ENCODE data around the gene CCDC183.
A peak's percentile ranks its signal among the peaks of the same experiment; 100 is the strongest.
"Not testable (repeated sequence)": the region's sequence is repeated elsewhere in the genome, so short reads cannot be mapped to it uniquely, and the experiment has no call there.

The CCDC183 gene

GRCh38 chr9:136785565-136786355 lies 10.4 kb upstream of the CCDC183 start:
- not testable (repeated sequence) for DNase-seq (ENCODE audit: low read depth)

- DNase-seq (ENCODE audit: low read depth) = no peak
Measured at GRCh38 chr9:136786451-136786850, 9.7 kb upstream of the CCDC183 start.

- not testable (repeated sequence) for DNase-seq (ENCODE audit: low read depth)
Measured at GRCh38 chr9:136786983-136787382, 9.2 kb upstream of the CCDC183 start.

- no peak for DNase-seq (ENCODE audit: low read depth)
Measured at GRCh38 chr9:136787690-136788400, 8.3 kb upstream of the CCDC183 start.

GRCh38 chr9:136788644-136789522 lies 7.3 kb upstream of the CCDC183 start:
- not testable (repeated sequence) for DNase-seq (ENCODE audit: low read depth)

- DNase-seq (ENCODE audit: low read depth) = no peak
Measured at GRCh38 chr9:136789523-136789937, 6.6 kb upstream of the CCDC183 start.

GRCh38 chr9:136790640-136791515 lies 5.3 kb upstream of the CCDC183 start, which contains the start of gene TMEM141:
Gene TMEM141, plus strand, starts transcription at chr9:136791344. Its CDS starts 27 bp downstream, at chr9:136791371.
- DNase-seq (ENCODE audit: low read depth) = peak; percentile 98

- DNase-seq (ENCODE audit: low read depth) = no peak
Measured at GRCh38 chr9:136791516-136792276, 4.4 kb upstream of the CCDC183 start.

- no peak for DNase-seq (ENCODE audit: low read depth)
Measured at GRCh38 chr9:136792321-136793085, 3.6 kb upstream of the CCDC183 start.

- DNase-seq (ENCODE audit: low read depth) = no peak
Measured at GRCh38 chr9:136793086-136793946, 2.8 kb upstream of the CCDC183 start.

GRCh38 chr9:136794281-136794999 lies 1.7 kb upstream of the CCDC183 start:
- DNase-seq (ENCODE audit: low read depth) = no peak

- DNase-seq (ENCODE audit: low read depth) = no peak
Measured at GRCh38 chr9:136795000-136795348, 1.2 kb upstream of the CCDC183 start.

GRCh38 chr9:136796775-136797347 lies 723 bp downstream of the CCDC183 start:
- not testable (repeated sequence) for DNase-seq (ENCODE audit: low read depth)

GRCh38 chr9:136798708-136799078 lies 2.6 kb downstream of the CCDC183 start:
- DNase-seq (ENCODE audit: low read depth) = no peak

- no peak for DNase-seq (ENCODE audit: low read depth)
Measured at GRCh38 chr9:136799079-136799853, 3.1 kb downstream of the CCDC183 start.

GRCh38 chr9:136799854-136800657 lies 3.9 kb downstream of the CCDC183 start:
- no peak for DNase-seq (ENCODE audit: low read depth)
